Measurements from ENCODE around the gene SLC22A16. TPM values are rescaled to one million over a fixed set of nuclear protein-coding genes. Genes with fewer than 3 reads are reported as not detected.

Gene SLC22A16
- total RNA-seq, 4 donors from 2014 or later = not detected

GRCh38 chr6:110434961-110435602 is 41.3 kb downstream of the SLC22A16 start:
- TF ChIP-seq POLR2A (IDR thresholded peaks at IDR 0.05) (no peak), EP300 (IDR thresholded peaks at IDR 0.05; ENCODE audit: low read depth) (no peak), POLR2AphosphoS5 (IDR thresholded peaks at IDR 0.05) (no peak), CTCF (IDR thresholded peaks at IDR 0.05) (no peak)
- intact Hi-C loops (cut with DNase I; ENCODE audit: low total_unique reads) = no loop called here
- Histone ChIP-seq H3K27ac (no peak overlapping the region), H3K4me3 (no peak overlapping the region), H3K4me1 (no peaks in the 10 kb centered on the region), H3K36me3 (no peaks in the 10 kb centered on the region), H3K9me3 (no peaks in the 10 kb centered on the region), H3K27me3 (no peaks in the 10 kb centered on the region)
- 78% methylated on average over 5 to 7 of the region's 7 CpGs for WGBS, 2 donors (ENCODE audit: low coverage in 1 of 2)
- in situ Hi-C loops (cut with MboI; ENCODE audit: low pct_ligation_motif_present in 1 of 4, low pct_unique_long_range_greater_than_20kb in 1 of 4, low sequenced_read_pairs in 3 of 4) = no loop called here
- DNase-seq = no peak

- Histone ChIP-seq H3K27me3 (no peaks in the 10 kb centered on the region), H3K9me3 (no peaks in the 10 kb centered on the region), H3K4me3 (no peak overlapping the region), H3K4me1 (no peaks in the 10 kb centered on the region), H3K27ac (no peak overlapping the region), H3K36me3 (no peaks in the 10 kb centered on the region)
- WGBS, 2 donors (ENCODE audit: low coverage in 1 of 2) = 83% methylated on average over 3 of the region's 3 CpGs; no CpG with 5 or more reads in 1 of the 2 donors
- TF ChIP-seq POLR2A (IDR thresholded peaks at IDR 0.05) (no peak), EP300 (IDR thresholded peaks at IDR 0.05; ENCODE audit: low read depth) (no peak), CTCF (IDR thresholded peaks at IDR 0.05) (no peak), POLR2AphosphoS5 (IDR thresholded peaks at IDR 0.05) (no peak)
- no peak for DNase-seq
- intact Hi-C loops (cut with DNase I; ENCODE audit: low total_unique reads) = no loop called here
- in situ Hi-C loops (cut with MboI; ENCODE audit: low pct_ligation_motif_present in 1 of 4, low pct_unique_long_range_greater_than_20kb in 1 of 4, low sequenced_read_pairs in 3 of 4) = no loop called here
Measured at GRCh38 chr6:110432285-110432900, 44.0 kb downstream of the SLC22A16 start.

GRCh38 chr6:110430741-110431140 is 45.7 kb downstream of the SLC22A16 start:
- Histone ChIP-seq H3K4me3 (no peak overlapping the region), H3K36me3 (no peaks in the 10 kb centered on the region), H3K4me1 (peaks cover 0 to 5% (median 0%) of the 10 kb centered on the region in 4 donors), H3K27ac (no peak overlapping the region), H3K9me3 (no peaks in the 10 kb centered on the region), H3K27me3 (no peaks in the 10 kb centered on the region)
- WGBS, 2 donors (ENCODE audit: low coverage in 1 of 2) = 91% methylated on average over 3 of the region's 4 CpGs; no CpG with 5 or more reads in 1 of the 2 donors
- no peak for TF ChIP-seq POLR2AphosphoS5 (IDR thresholded peaks at IDR 0.05)
- TF ChIP-seq POLR2A (IDR thresholded peaks at IDR 0.05) = no peak
- TF ChIP-seq EP300 (IDR thresholded peaks at IDR 0.05; ENCODE audit: low read depth) = no peak
- no peak for TF ChIP-seq CTCF (IDR thresholded peaks at IDR 0.05)
- intact Hi-C loops (cut with DNase I; ENCODE audit: low total_unique reads) (no loop called here), in situ Hi-C loops (cut with MboI; ENCODE audit: low pct_ligation_motif_present in 1 of 4, low pct_unique_long_range_greater_than_20kb in 1 of 4, low sequenced_read_pairs in 3 of 4) (no loop called here)
- no peak for DNase-seq

- peaks cover 0 to 5% (median 0%) of the 10 kb centered on the region in 4 donors for H3K4me1 ChIP-seq
- 66% methylated on average over 5 of the region's 5 CpGs; no CpG with 5 or more reads in 1 of the 2 donors for WGBS, 2 donors (ENCODE audit: low coverage in 1 of 2)
- intact Hi-C loops (cut with DNase I; ENCODE audit: low total_unique reads) = no loop called here
- no peaks in the 10 kb centered on the region for H3K9me3 ChIP-seq
- no peak overlapping the region for H3K27ac ChIP-seq
- no peaks in the 10 kb centered on the region for H3K27me3 ChIP-seq
- no peak overlapping the region for H3K4me3 ChIP-seq
- in situ Hi-C loops (cut with MboI; ENCODE audit: low pct_ligation_motif_present in 1 of 4, low pct_unique_long_range_greater_than_20kb in 1 of 4, low sequenced_read_pairs in 3 of 4) = no loop called here
- no peak for TF ChIP-seq EP300 (IDR thresholded peaks at IDR 0.05; ENCODE audit: low read depth)
- no peak for TF ChIP-seq POLR2A (IDR thresholded peaks at IDR 0.05)
- no peak for TF ChIP-seq CTCF (IDR thresholded peaks at IDR 0.05)
- TF ChIP-seq POLR2AphosphoS5 (IDR thresholded peaks at IDR 0.05) = no peak
- DNase-seq = no peak
- H3K36me3 ChIP-seq = no peaks in the 10 kb centered on the region
Measured at GRCh38 chr6:110430236-110430635, 46.2 kb downstream of the SLC22A16 start.
